Nephron progenitor cell (in vitro differentiated cells): ENCODE results near the gene TMC1.
"Not testable (repeated sequence)": the region's sequence is repeated elsewhere in the genome, so short reads cannot be mapped to it uniquely, and the experiment has no call there.

Source experiments
- DNase-seq: peaks from one replicate; pipeline ENCODE4 v3.0.0; 2021
- H3K27ac Mint-ChIP-seq: 2 replicates; pipeline ENCODE4 v1.8.0; 2021; ENCODE audit warnings: mild to moderate bottlenecking, moderate library complexity, mixed read lengths
- H3K27me3 Mint-ChIP-seq: 2 replicates; pipeline ENCODE4 v1.8.0; 2021; ENCODE audit warnings: mild to moderate bottlenecking, low read depth, mixed read lengths; ENCODE audit not compliant: poor library complexity
- H3K36me3 Mint-ChIP-seq: 2 replicates; pipeline ENCODE4 v1.8.0; 2021; ENCODE audit warnings: low read depth, mixed read lengths
- H3K4me1 Mint-ChIP-seq: 2 replicates; pipeline ENCODE4 v1.8.0; 2021; ENCODE audit warnings: mixed read lengths
- H3K4me3 Mint-ChIP-seq: 2 replicates; pipeline ENCODE4 v1.8.0; 2021; ENCODE audit warnings: mild to moderate bottlenecking, moderate library complexity, mixed read lengths
- H3K9me3 Mint-ChIP-seq: 2 replicates; pipeline ENCODE4 v1.8.0; 2021; ENCODE audit warnings: mild to moderate bottlenecking, moderate library complexity, mixed read lengths
- CTCF ChIP-seq: fragments of 200-600 bp; sonication (generic); IDR thresholded peaks from 2 replicates; pipeline ENCODE4 v1.5.0; 2021; ENCODE audit warnings: antibody characterized with exemption

The TMC1 gene

GRCh38 chr9:72540348-72540873 is 19.0 kb downstream of the TMC1 start:
- H3K4me3 Mint-ChIP-seq = no peak overlapping the region
- H3K4me1 Mint-ChIP-seq = peaks cover 26% of the 10 kb centered on the region
- DNase-seq = no peak

GRCh38 chr9:72542537-72542833 is 21.1 kb downstream of the TMC1 start:
- not testable (repeated sequence) for H3K4me3 Mint-ChIP-seq, H3K36me3 Mint-ChIP-seq, H3K27me3 Mint-ChIP-seq, DNase-seq, H3K27ac Mint-ChIP-seq
- peaks cover 11% of the 10 kb centered on the region for H3K9me3 Mint-ChIP-seq
- peaks cover 26% of the 10 kb centered on the region for H3K4me1 Mint-ChIP-seq

More at GRCh38 chr9:72540348-72540873, 19.0 kb downstream of the TMC1 start:
- TF ChIP-seq CTCF = no peak
- Mint-ChIP-seq H3K9me3 (peaks cover 19% of the 10 kb centered on the region), H3K27ac (peak overlapping the region; percentile 5), H3K27me3 (no peaks in the 10 kb centered on the region), H3K36me3 (peaks cover 4% of the 10 kb centered on the region)

GRCh38 chr9:72542917-72543316 is 21.5 kb downstream of the TMC1 start:
- Mint-ChIP-seq H3K27ac (peak overlapping the region; percentile 11), H3K4me3 (no peak overlapping the region), H3K36me3 (no peaks in the 10 kb centered on the region), H3K4me1 (peaks cover 26% of the 10 kb centered on the region), H3K27me3 (no peaks in the 10 kb centered on the region), H3K9me3 (peaks cover 8% of the 10 kb centered on the region)
- DNase-seq = no peak
- no peak for TF ChIP-seq CTCF

- TF ChIP-seq CTCF = no peak
- Mint-ChIP-seq H3K4me1 (peaks cover 37% of the 10 kb centered on the region), H3K36me3 (no peaks in the 10 kb centered on the region), H3K4me3 (no peak overlapping the region), H3K27ac (peak overlapping the region; percentile 56), H3K27me3 (peaks cover 2% of the 10 kb centered on the region), H3K9me3 (no peaks in the 10 kb centered on the region)
- no peak for DNase-seq
Measured at GRCh38 chr9:72551306-72551705, 29.9 kb downstream of the TMC1 start.

- Mint-ChIP-seq H3K36me3 (no peaks in the 10 kb centered on the region), H3K27me3 (peaks cover 2% of the 10 kb centered on the region), H3K9me3 (no peaks in the 10 kb centered on the region), H3K4me1 (peaks cover 39% of the 10 kb centered on the region), H3K27ac (peak overlapping the region; percentile 41), H3K4me3 (no peak overlapping the region)
- no peak for TF ChIP-seq CTCF
- DNase-seq = no peak
Measured at GRCh38 chr9:72552356-72552755, 30.9 kb downstream of the TMC1 start.

- H3K36me3 Mint-ChIP-seq = no peaks in the 10 kb centered on the region
- H3K27me3 Mint-ChIP-seq = peaks cover 2% of the 10 kb centered on the region
- no peak for TF ChIP-seq CTCF
- H3K4me1 Mint-ChIP-seq = peaks cover 52% of the 10 kb centered on the region
- no peak overlapping the region for H3K27ac Mint-ChIP-seq
- no peaks in the 10 kb centered on the region for H3K9me3 Mint-ChIP-seq
- H3K4me3 Mint-ChIP-seq = no peak overlapping the region
- DNase-seq = no peak
Measured at GRCh38 chr9:72554221-72554641, 32.8 kb downstream of the TMC1 start.
